ENCODE results near the gene RPL13. TPM values are rescaled to one million over a fixed set of nuclear protein-coding genes. Genes with fewer than 3 reads are reported as not detected.

The RPL13 gene
- total RNA-seq, 1 donor from 2014 or later = 2,182 TPM

GRCh38 chr16:89595330-89596060, 35.0 kb downstream of the RPL13 start:
- intact Hi-C loops (cut with micrococcal nuclease) = no loop called here

- intact Hi-C loops (cut with micrococcal nuclease) = no loop called here
Measured at GRCh38 chr16:89596061-89596689, 35.7 kb downstream of the RPL13 start.

GRCh38 chr16:89596957-89597649, 36.6 kb downstream of the RPL13 start:
- intact Hi-C loops (cut with micrococcal nuclease) = no loop called here

- intact Hi-C loops (cut with micrococcal nuclease) = no loop called here
Measured at GRCh38 chr16:89598199-89598598, 37.7 kb downstream of the RPL13 start.

- intact Hi-C loops (cut with micrococcal nuclease) = no loop called here
Measured at GRCh38 chr16:89599451-89599858, 39.0 kb downstream of the RPL13 start.

GRCh38 chr16:89599902-89600301, 39.4 kb downstream of the RPL13 start:
- intact Hi-C loops (cut with micrococcal nuclease) = no loop called here

GRCh38 chr16:89600427-89600826, 39.9 kb downstream of the RPL13 start:
- intact Hi-C loops (cut with micrococcal nuclease) = no loop called here

- intact Hi-C loops (cut with micrococcal nuclease) = no loop called here
Measured at GRCh38 chr16:89600956-89601355, 40.5 kb downstream of the RPL13 start.

- intact Hi-C loops (cut with micrococcal nuclease) = no loop called here
Measured at GRCh38 chr16:89601906-89602272, 41.4 kb downstream of the RPL13 start.

GRCh38 chr16:89602273-89602951, 41.9 kb downstream of the RPL13 start:
- intact Hi-C loops (cut with micrococcal nuclease) = no loop called here

- intact Hi-C loops (cut with micrococcal nuclease) = no loop called here
Measured at GRCh38 chr16:89602952-89603590, 42.6 kb downstream of the RPL13 start.

- intact Hi-C loops (cut with micrococcal nuclease) = no loop called here
Measured at GRCh38 chr16:89604764-89605163, 44.3 kb downstream of the RPL13 start.

- intact Hi-C loops (cut with micrococcal nuclease) = no loop called here
Measured at GRCh38 chr16:89605186-89605970, 44.9 kb downstream of the RPL13 start.

- intact Hi-C loops (cut with micrococcal nuclease) = no loop called here
Measured at GRCh38 chr16:89606006-89606405, 45.5 kb downstream of the RPL13 start.

- intact Hi-C loops (cut with micrococcal nuclease) = no loop called here
Measured at GRCh38 chr16:89607453-89607852, 47.0 kb downstream of the RPL13 start.

- intact Hi-C loops (cut with micrococcal nuclease) = no loop called here
Measured at GRCh38 chr16:89607937-89608740, 47.7 kb downstream of the RPL13 start.

- intact Hi-C loops (cut with micrococcal nuclease) = no loop called here
Measured at GRCh38 chr16:89610108-89610453, 49.6 kb downstream of the RPL13 start.

- intact Hi-C loops (cut with micrococcal nuclease) = no loop called here
Measured at GRCh38 chr16:89612415-89613166, 52.1 kb downstream of the RPL13 start.

Measured in T-helper 2 cell treated with Interferon-gamma antibody and Interleukin-4, amounts not matched to agents 100 ng/mL and 5 ng/mL, for 36 hours (primary cell).